SU-DHL-6 (cell line): ENCODE measurements around the gene COG5.

Experiments used
- H2AFZ ChIP-seq: fragments of 200-600 bp; sonication (generic); 2 replicates; pipeline ENCODE4 v1.6.1; 2014; ENCODE audit warnings: low read depth, mild to moderate bottlenecking, moderate library complexity, mixed read lengths, antibody characterized with exemption, low read length; ENCODE audit not compliant: severe bottlenecking
- H3F3A ChIP-seq: fragments of 200-600 bp; shearing (Covaris generic); 2 replicates; pipeline ENCODE4 v1.6.0; 2016; ENCODE audit warnings: antibody characterized with exemption, mild to moderate bottlenecking; ENCODE audit not compliant: insufficient read depth
- H3K27ac ChIP-seq: fragments of 200-600 bp; sonication (generic); 2 replicates; pipeline ENCODE4 v1.5.1; 2016; ENCODE audit warnings: low read depth, mild to moderate bottlenecking, low read length, moderate library complexity, mixed read lengths
- H3K27me3 ChIP-seq: fragments of 200-600 bp; sonication (generic), shearing (Covaris generic); 2 replicates; pipeline ENCODE4 v1.6.0; 2014; ENCODE audit warnings: mild to moderate bottlenecking, low read length
- H3K36me3 ChIP-seq: fragments of 200-600 bp; sonication (generic); 2 replicates; pipeline ENCODE4 v1.6.1; 2014; ENCODE audit warnings: mild to moderate bottlenecking, low read length, mixed read lengths
- H3K4me2 ChIP-seq: fragments of 300-600, 200-600 bp; shearing (Covaris generic), sonication (generic); 2 replicates; pipeline ENCODE4 v1.6.0; 2014; ENCODE audit warnings: low read length, low read depth, mild to moderate bottlenecking; ENCODE audit not compliant: poor library complexity, severe bottlenecking
- H3K4me3 ChIP-seq: fragments of 200-600 bp; sonication (generic); 2 replicates; pipeline ENCODE4 v1.5.1; 2014; ENCODE audit warnings: antibody characterized with exemption, low read length, mild to moderate bottlenecking, mixed read lengths; ENCODE audit not compliant: insufficient read depth, poor library complexity, severe bottlenecking
- H3K79me2 ChIP-seq: fragments of 200-600 bp; sonication (generic); 2 replicates; pipeline ENCODE4 v1.6.1; 2014; ENCODE audit warnings: mild to moderate bottlenecking, low read length, moderate library complexity; ENCODE audit not compliant: insufficient read depth
- H3K9ac ChIP-seq: fragments of 200-600 bp; sonication (generic); 2 replicates; pipeline ENCODE4 v1.7.0; 2014; ENCODE audit warnings: mild to moderate bottlenecking, low read length
- H3K9me2 ChIP-seq: fragments of 200-600 bp; sonication (generic); replicated peaks from 2 replicates; pipeline ENCODE4 v1.6.1; 2014; ENCODE audit warnings: low read length; ENCODE audit not compliant: insufficient read depth
- H3K9me3 ChIP-seq: fragments of 200-600 bp; sonication (generic); 2 replicates; pipeline ENCODE4 v1.6.1; 2014; ENCODE audit warnings: low read length, mixed read lengths; ENCODE audit not compliant: insufficient read depth
- H4K20me1 ChIP-seq: fragments of 200-600 bp; sonication (generic); 2 replicates; pipeline ENCODE4 v1.6.1; 2014; ENCODE audit warnings: low read depth, mild to moderate bottlenecking, antibody characterized with exemption, low read length, moderate library complexity, mixed read lengths
- CTCF ChIP-seq: fragments of 200-600 bp; sonication (generic); IDR thresholded peaks from one replicate; pipeline ENCODE4 v1.5.1; 2017; ENCODE audit warnings: antibody characterized with exemption, mild to moderate bottlenecking, low read length, moderate library complexity; ENCODE audit not compliant: insufficient read depth, poor library complexity, severe bottlenecking
- EZH2phosphoT487 ChIP-seq: fragments of 200-600 bp; sonication (generic), shearing (Covaris generic); conservative IDR thresholded peaks from 2 replicates; pipeline ENCODE4 v1.6.1; 2018; ENCODE audit warnings: mild to moderate bottlenecking, antibody characterized with exemption, low read length, moderate library complexity, mixed read lengths

COG5 gene

GRCh38 chr7:107479303-107479702 lies 84.4 kb downstream of the COG5 start:
- H3K79me2 ChIP-seq, result no peaks in the 10 kb centered on the region
- H3K9me2 ChIP-seq, result no peaks in the 10 kb centered on the region
- H2AFZ ChIP-seq, result no peak overlapping the region
- H3K27ac ChIP-seq, result no peak overlapping the region
- peaks cover 4% of the 10 kb centered on the region; the same call in 1 of the 2 replicates for H4K20me1 ChIP-seq
- no peaks in the 10 kb centered on the region for H3K9me3 ChIP-seq
- H3K36me3 ChIP-seq, result no peaks in the 10 kb centered on the region
- no peaks in the 10 kb centered on the region for H3K27me3 ChIP-seq
- no peak overlapping the region for H3K9ac ChIP-seq
- H3F3A ChIP-seq, result no peaks in the 10 kb centered on the region; the same call in 1 of the 2 replicates
- TF ChIP-seq EZH2phosphoT487 (no peak), CTCF (no peak)
- no peak overlapping the region for H3K4me3 ChIP-seq
- H3K4me2 ChIP-seq, result no peak overlapping the region

DNA sequence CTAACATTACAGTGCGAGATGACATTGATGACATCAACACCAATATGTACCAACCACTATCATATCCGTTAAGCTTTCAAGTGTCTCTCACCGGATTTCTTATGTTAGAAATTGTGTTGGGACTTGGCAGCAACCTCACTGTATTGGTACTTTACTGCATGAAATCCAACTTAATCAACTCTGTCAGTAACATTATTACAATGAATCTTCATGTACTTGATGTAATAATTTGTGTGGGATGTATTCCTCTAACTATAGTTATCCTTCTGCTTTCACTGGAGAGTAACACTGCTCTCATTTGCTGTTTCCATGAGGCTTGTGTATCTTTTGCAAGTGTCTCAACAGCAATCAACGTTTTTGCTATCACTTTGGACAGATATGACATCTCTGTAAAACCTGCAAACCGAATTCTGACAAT lies 89.6 kb downstream of the COG5 start:
- Histone ChIP-seq H3K9ac (no peak overlapping the region), H3F3A (no peaks in the 10 kb centered on the region), H2AFZ (no peak overlapping the region), H4K20me1 (0 out of 2 replicates have a peak, but pooled peaks cover 3% of the 10 kb centered on the region), H3K4me3 (no peak overlapping the region), H3K36me3 (no peaks in the 10 kb centered on the region), H3K27me3 (no peaks in the 10 kb centered on the region), H3K9me2 (no peaks in the 10 kb centered on the region), H3K27ac (no peak overlapping the region), H3K4me2 (no peak overlapping the region), H3K9me3 (no peaks in the 10 kb centered on the region), H3K79me2 (no peaks in the 10 kb centered on the region)
- TF ChIP-seq EZH2phosphoT487, result no peak
- no peak for TF ChIP-seq CTCF

GRCh38 chr7:107472116-107472515 lies 91.6 kb downstream of the COG5 start:
- Histone ChIP-seq H3K27ac (no peak overlapping the region), H3K79me2 (no peaks in the 10 kb centered on the region), H3K36me3 (no peaks in the 10 kb centered on the region), H3K27me3 (no peaks in the 10 kb centered on the region), H4K20me1 (0 out of 2 replicates have a peak, but pooled peaks cover 3% of the 10 kb centered on the region), H3K9me2 (no peaks in the 10 kb centered on the region), H3K4me3 (no peak overlapping the region), H2AFZ (no peak overlapping the region), H3K4me2 (no peak overlapping the region), H3F3A (no peaks in the 10 kb centered on the region), H3K9ac (no peak overlapping the region), H3K9me3 (no peaks in the 10 kb centered on the region)
- TF ChIP-seq EZH2phosphoT487 (no peak), CTCF (no peak)
